B cell (primary cell): ENCODE measurements around the gene PAMR1. TPM values are rescaled to one million over a fixed set of nuclear protein-coding genes. Genes with fewer than 3 reads are reported as not detected.

Experiments
- ATAC-seq: fragments of 200-7000 bp; cut with Tn5 transposase; one replicate; pipeline ENCODE4 v1.10.0; 2021; ENCODE audit warnings: low read depth, mild to moderate bottlenecking, moderate number of reproducible peaks, moderate library complexity
- CTCF ChIA-PET: fragments of 350-600 bp; sonication (Branson Sonifier 250); formaldehyde crosslinking; loops from one replicate; lab custom pipeline; 2021; ENCODE audit warnings: antibody characterized with exemption, inconsistent platforms; lab: Charles Lee
- POLR2A ChIA-PET: fragments of 350-600 bp; sonication (Branson Sonifier 250); formaldehyde crosslinking; loops from one replicate; lab custom pipeline; 2021; ENCODE audit warnings: antibody characterized with exemption; lab: Charles Lee
- DNase-seq: peaks from one replicate; pipeline ENCODE4 v3.0.0; 2013
- H2AFZ ChIP-seq: 2 replicates; pipeline ENCODE4 v1.6.1; 2012; ENCODE audit warnings: mild to moderate bottlenecking, low read depth, low read length; ENCODE audit not compliant: insufficient read depth, poor library complexity, severe bottlenecking
- H3K27ac ChIP-seq, 2 donors: 1 replicate in 1 of 2; 2 replicates in 1 of 2; pipeline ENCODE4 v1.5.1; 2012 to 2013; ENCODE audit warnings: low read length in 2 of 2, mild to moderate bottlenecking in 2 of 2, moderate library complexity in 1 of 2
- H3K27me3 ChIP-seq, 4 experiments: fragments of 200-600 bp in 1 of 4; sonication (generic) in 1 of 4; replicated peaks in 1 of 4; 1 replicate in 2 of 4; 2 replicates in 2 of 4; pipeline versions ENCODE4 v1.6.1 to v1.7.0; 2013 to 2016; ENCODE audit warnings: low read length in 3 of 4, mild to moderate bottlenecking in 2 of 4, mixed read lengths in 1 of 4, moderate library complexity in 1 of 4; ENCODE audit not compliant: insufficient read depth in 4 of 4, control insufficient read depth in 3 of 4; ENCODE audit errors: control extremely low read depth in 1 of 4
- H3K36me3 ChIP-seq, 2 experiments: replicated peaks in 1 of 2; 1 replicate in 1 of 2; 2 replicates in 1 of 2; pipeline versions ENCODE4 v1.6.1 to v1.7.1; 2013; ENCODE audit warnings: low read length in 1 of 2; ENCODE audit not compliant: insufficient read depth in 2 of 2, control insufficient read depth in 1 of 2; ENCODE audit errors: control extremely low read depth in 1 of 2, extremely low read depth in 1 of 2
- H3K4me1 ChIP-seq, 2 donors: fragments of 200-600 bp in 1 of 2; sonication (generic) in 1 of 2; 1 replicate in 1 of 2; 2 replicates in 1 of 2; pipeline versions ENCODE4 v1.5.1 to v1.6.1; 2013 to 2017; ENCODE audit warnings: low read length in 2 of 2; ENCODE audit not compliant: control insufficient read depth in 2 of 2, insufficient read depth in 2 of 2
- H3K4me2 ChIP-seq: replicated peaks from 2 replicates; pipeline ENCODE3; 2012; ENCODE audit warnings: mild to moderate bottlenecking, low read depth, low read length; ENCODE audit not compliant: poor library complexity, severe bottlenecking
- H3K4me3 ChIP-seq, 5 experiments: fragments of 200-600 bp in 1 of 5; sonication (generic) in 1 of 5; 1 replicate in 3 of 5; 2 replicates in 2 of 5; pipeline versions ENCODE4 v1.5.1 to v1.7.0; 2011 to 2016; ENCODE audit warnings: low read length in 4 of 5, mild to moderate bottlenecking in 4 of 5, low read depth in 2 of 5, control low read depth in 1 of 5, moderate library complexity in 1 of 5; ENCODE audit not compliant: insufficient read depth in 1 of 5; ENCODE audit errors: control extremely low read depth in 1 of 5, extremely low read depth in 1 of 5
- H3K79me2 ChIP-seq: fragments of 200-600 bp; sonication (generic); one replicate; pipeline ENCODE4 v1.6.0; 2016; ENCODE audit warnings: low read length; ENCODE audit not compliant: control insufficient read depth, insufficient read depth
- H3K9ac ChIP-seq: fragments of 200-600 bp; sonication (generic); 2 replicates; pipeline ENCODE4 v1.6.1; 2017; ENCODE audit warnings: mild to moderate bottlenecking, low read length, moderate library complexity
- H3K9me3 ChIP-seq, 3 donors: one replicate each; pipeline versions ENCODE4 v1.6.1 to v1.7.1; 2013; ENCODE audit warnings: low read length in 2 of 3; ENCODE audit not compliant: control insufficient read depth in 2 of 3, insufficient read depth in 1 of 3; ENCODE audit errors: control extremely low read depth in 1 of 3
- H4K20me1 ChIP-seq: 2 replicates; pipeline ENCODE4 v1.6.0; 2012; ENCODE audit warnings: mild to moderate bottlenecking, low read length; ENCODE audit not compliant: insufficient read depth, control insufficient read depth, poor library complexity, severe bottlenecking
- H3K27ac Mint-ChIP-seq: one replicate; pipeline ENCODE4 v1.8.0; 2021; ENCODE audit warnings: mixed read lengths
- H3K27me3 Mint-ChIP-seq: one replicate; pipeline ENCODE4 v1.8.0; 2021; ENCODE audit warnings: mixed read lengths
- H3K4me1 Mint-ChIP-seq: one replicate; pipeline ENCODE4 v1.8.0; 2021; ENCODE audit warnings: mixed read lengths
- H3K4me3 Mint-ChIP-seq: one replicate; pipeline ENCODE4 v1.8.0; 2021; ENCODE audit warnings: mixed read lengths
- H3K9me3 Mint-ChIP-seq: one replicate; pipeline ENCODE4 v1.8.0; 2022; ENCODE audit warnings: mixed read lengths; ENCODE audit not compliant: insufficient read depth
- CTCF ChIP-seq: fragments of 200-600 bp; IDR thresholded peaks from one replicate; pipeline ENCODE4 v1.8.0; 2022; ENCODE audit warnings: antibody characterized with exemption, mild to moderate bottlenecking
- EZH2 ChIP-seq: IDR thresholded peaks from 2 replicates; pipeline ENCODE4 v1.6.1; 2012; ENCODE audit warnings: borderline replicate concordance, low read depth, mild to moderate bottlenecking, moderate library complexity, low read length; ENCODE audit not compliant: insufficient read depth, poor library complexity, severe bottlenecking
- WGBS: methylation state at CpG from one replicate; pipeline ENCODE4 v1.1.5; 2013; ENCODE audit warnings: missing lambda C conversion rate; ENCODE audit not compliant: insufficient coverage; 5-methylcytosine and 5-hydroxymethylcytosine counted together
- intact Hi-C: fragments of 100-400 bp; cut with micrococcal nuclease; formaldehyde crosslinking; loops from one replicate; pipeline ENCODE4 v1.10.0; 2022
- polyA plus RNA-seq: library from polyadenylated mRNA; depleted of rRNA; stranded (reverse); fragments of >200 nt; gene quantifications from 2 replicates; pipeline ENCODE4 v1.2.3, GENCODE V29; 2012
- total RNA-seq, 2 donors: library from RNA; stranded (reverse); fragments of 120-200 nt in 1 of 2; gene quantifications; 1 replicate in 1 of 2; 2 replicates in 1 of 2; pipeline versions ENCODE4 v1.2.3 to v1.2.4, GENCODE V29; 2013 to 2022

Gene PAMR1
- total and polyA plus RNA-seq, 2 donors (not counting 1 experiment from before 2014, with no cell fraction given), result not detected

- Histone ChIP-seq H3K36me3 (no peaks in the 10 kb centered on the region), H3K27me3 (peaks cover 0 to 4% (median 0%) of the 10 kb centered on the region in 4 experiments), H3K9me3 (no peaks in the 10 kb centered on the region), H2AFZ (no peak overlapping the region), H3K27ac (no peak overlapping the region), H3K79me2 (no peaks in the 10 kb centered on the region), H3K4me1 (no peaks in the 10 kb centered on the region), H4K20me1 (no peaks in the 10 kb centered on the region), H3K4me2 (no peak overlapping the region), H3K4me3 (no peak overlapping the region), H3K9ac (no peak overlapping the region)
- no peak overlapping the region for H3K4me3 Mint-ChIP-seq
- H3K9me3 Mint-ChIP-seq, result peaks cover 3% of the 10 kb centered on the region
- ChIA-PET CTCF (no interaction called here), POLR2A (no interaction called here)
- no peak overlapping the region for H3K27ac Mint-ChIP-seq
- intact Hi-C loops, result no loop called here
- peaks cover 3% of the 10 kb centered on the region for H3K4me1 Mint-ChIP-seq
- DNase-seq, result no peak
- WGBS, result 79% methylated on average over 2 of the region's 3 CpGs
- TF ChIP-seq EZH2, result no peak
- TF ChIP-seq CTCF, result no peak
- no peak for ATAC-seq
- H3K27me3 Mint-ChIP-seq, result peaks cover 34% of the 10 kb centered on the region
Observed at GRCh38 chr11:35550374-35551036, 25.1 kb upstream of the PAMR1 start.

DNA sequence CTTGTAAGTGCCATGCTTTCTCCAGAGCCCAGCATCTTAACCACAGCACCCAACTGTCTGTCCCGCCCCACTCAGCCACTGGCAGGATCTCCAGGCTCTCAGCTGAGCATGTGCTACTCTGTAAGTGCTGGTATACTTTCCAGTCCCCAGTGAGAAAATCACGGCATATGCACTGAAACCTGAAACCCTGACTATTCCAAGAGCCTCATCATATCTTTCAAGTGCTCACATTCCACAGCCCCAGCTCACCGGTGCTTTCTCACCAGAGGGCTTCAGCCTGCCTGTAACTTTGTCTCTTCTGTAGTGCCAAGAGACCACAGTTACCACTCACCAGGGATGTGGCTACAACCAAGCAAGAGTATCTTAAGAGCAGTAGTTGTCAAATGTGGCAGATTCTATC is 24.4 kb upstream of the PAMR1 start:
- no peak overlapping the region for H3K9ac ChIP-seq
- H3K27me3 Mint-ChIP-seq, result peaks cover 34% of the 10 kb centered on the region
- peaks cover 0 to 3% (median 0%) of the 10 kb centered on the region in 4 experiments for H3K27me3 ChIP-seq
- no peak for ATAC-seq
- no peak overlapping the region for H3K4me2 ChIP-seq
- ChIA-PET CTCF (no interaction called here), POLR2A (no interaction called here)
- intact Hi-C loops, result no loop called here
- H2AFZ ChIP-seq, result no peak overlapping the region
- no peaks in the 10 kb centered on the region for H3K4me1 ChIP-seq
- no peak overlapping the region for H3K27ac ChIP-seq
- TF ChIP-seq CTCF, result no peak
- H3K9me3 ChIP-seq, result peaks cover 0 to 2% (median 0%) of the 10 kb centered on the region in 3 donors
- no peaks in the 10 kb centered on the region for H4K20me1 ChIP-seq
- no peak overlapping the region for H3K27ac Mint-ChIP-seq
- H3K4me1 Mint-ChIP-seq, result peaks cover 3% of the 10 kb centered on the region
- H3K9me3 Mint-ChIP-seq, result peaks cover 3% of the 10 kb centered on the region
- no peak overlapping the region for H3K4me3 ChIP-seq
- no peak overlapping the region for H3K4me3 Mint-ChIP-seq
- 74% methylated on average over 3 of the region's 3 CpGs for WGBS
- no peak for DNase-seq
- no peaks in the 10 kb centered on the region for H3K79me2 ChIP-seq
- H3K36me3 ChIP-seq, result no peaks in the 10 kb centered on the region
